Heart left ventricle (tissue), 16 donors: ENCODE results near the gene PKIB. TPM values are rescaled to one million over a fixed set of nuclear protein-coding genes. Genes with fewer than 3 reads are reported as not detected.

ENCODE experiments used
- ATAC-seq, 4 donors: fragments of 200-7000 bp; cut with Tn5 transposase; one replicate each; pipeline ENCODE4 v1.9.1; 2020 to 2022; ENCODE audit warnings: moderate library complexity in 4 of 4, mild to moderate bottlenecking in 3 of 4, moderate number of reproducible peaks in 1 of 4
- DNase-seq, 5 donors: peaks; one replicate each; pipeline ENCODE4 v3.0.0-alpha.2; 2020
- H3K27ac ChIP-seq, 12 donors: fragments of 200-600 bp; sonication (generic) in 4 of 12; one replicate each; pipeline versions ENCODE4 v1.5.0 to v1.8.0; 2016 to 2022; ENCODE audit warnings: mild to moderate bottlenecking in 2 of 12
- H3K27me3 ChIP-seq, 9 donors: fragments of 200-600 bp; sonication (generic) in 2 of 9; one replicate each; pipeline versions ENCODE4 v1.5.1 to v1.8.0; 2016 to 2022; ENCODE audit warnings: mild to moderate bottlenecking in 3 of 9
- H3K36me3 ChIP-seq, 9 donors: fragments of 200-600 bp; sonication (generic) in 2 of 9; one replicate each; pipeline versions ENCODE4 v1.5.0 to v1.8.0; 2018 to 2022; ENCODE audit warnings: mild to moderate bottlenecking in 2 of 9
- H3K4me1 ChIP-seq, 12 donors: fragments of 200-600 bp; sonication (generic) in 4 of 12; one replicate each; pipeline versions ENCODE4 v1.5.0 to v1.8.0; 2016 to 2022; ENCODE audit warnings: mild to moderate bottlenecking in 3 of 12
- H3K4me3 ChIP-seq, 12 donors: fragments of 200-600 bp; sonication (generic) in 4 of 12; one replicate each; pipeline versions ENCODE4 v1.5.0 to v1.8.0; 2017 to 2022; ENCODE audit warnings: mild to moderate bottlenecking in 9 of 12, moderate library complexity in 4 of 12
- H3K9me3 ChIP-seq, 12 donors: fragments of 200-600 bp; sonication (generic) in 4 of 12; one replicate each; pipeline versions ENCODE4 v1.5.0 to v1.8.0; 2016 to 2022; ENCODE audit warnings: mild to moderate bottlenecking in 1 of 12
- CTCF ChIP-seq, 12 donors: fragments of 200-600 bp; sonication (generic) in 4 of 12; IDR thresholded peaks; one replicate each; pipeline versions ENCODE4 v1.5.0 to v1.8.0; 2018 to 2022; ENCODE audit warnings: antibody characterized with exemption in 12 of 12, mild to moderate bottlenecking in 5 of 12
- POLR2A ChIP-seq, 2 donors: fragments of 450-650 bp; IDR thresholded peaks; one replicate each; pipeline ENCODE4 v1.6.1; 2017; ENCODE audit warnings: antibody characterized with exemption in 2 of 2, mild to moderate bottlenecking in 2 of 2, moderate library complexity in 2 of 2
- WGBS, 4 donors: extraction: QIAGEN DNeasy Blood & Tissue Kit in 2 of 4; methylation state at CpG; one replicate each; pipeline versions ENCODE4 v1.1.5 to v1.1.7; 2013 to 2018; 5-methylcytosine and 5-hydroxymethylcytosine counted together
- intact Hi-C, 10 donors: fragments of 100-400 bp; cut with DNase I; formaldehyde crosslinking; loops; one replicate each; pipeline versions ENCODE4 v1.11.1 to v1.14.2; 2022
- polyA plus RNA-seq, 2 donors: library from polyadenylated mRNA; stranded (reverse); fragments of 200-250 nt; gene quantifications; one replicate each; pipeline ENCODE4 v1.2.3, GENCODE V29; 2013
- total RNA-seq, 9 donors: library from RNA; depleted of rRNA in 2 of 9; stranded (reverse); fragments of >200 nt in 2 of 9; fragmentation: NEBNext Ultra II Directional in 3 of 9; extraction: Animal tissue kit (Norgen Biotek cat#: 25700) in 3 of 9; gene quantifications; one replicate each; pipeline versions ENCODE4 v1.1.0 to v1.2.4, GENCODE V29; 2016 to 2023
- donor health status: ischemic (EF 13 %, LVEDD 7.1; RV severe dilation, severe dysfunction).
- donor health status: healthy with polysubstance abuse.
- donor health status: DM: no; HTN: yes; CAD: no.
- donor health status: DM: no; HTN: no; CAD: no.
- donor health status: ischemic (EF 25% LVEDD 6.9; RV normal size, moderate dysfunction).
- donor health status: ischemic (EF 25% LVEDD 5.7; RV mildly dilated, moderate dysfunction).
- donor health status: healthy.
- donor health status: DM: yes; HTN: yes; CAD: no.
- donor health status: ischemic (EF 35%, LVEDD 5.7; RV mildly dilated, moderate dysfunction).
- donor health status: nonischemic (EF 11% LVEDD 7.7; RV severe dilation, severe dysfunction).
- donor health status: DM: yes; HTN: yes; CAD: no.
- donor health status: PGD.
- donor health status: ischemic (EF 29% LVEDD 5.4; RV normal size, mild dysfunction).
- donor health status: nonischemic (EF 23%, LVEDD 6.1; RV moderate dilation, normal function).

The PKIB gene
- total and polyA plus RNA-seq, 11 donors, result 0.27 to 0.96 (median 0.50) TPM; not detected in 4

- WGBS, 4 donors, result 56 to 64% (median 59%) methylated on average over 3 of the region's 3 CpGs
- TF ChIP-seq CTCF (IDR thresholded peaks at IDR 0.05) (no peak), POLR2A (IDR thresholded peaks at IDR 0.05) (no peak)
Observed at GRCh38 chr6:122678841-122679240, 68.6 kb downstream of the PKIB start.

GRCh38 chr6:122681705-122682104, 71.5 kb downstream of the PKIB start:
- DNase-seq, result no peak
- Histone ChIP-seq H3K4me3 (no peak overlapping the region), H3K9me3 (no peaks in the 10 kb centered on the region), H3K27ac (no peak overlapping the region), H3K4me1 (no peaks in the 10 kb centered on the region), H3K27me3 (no peaks in the 10 kb centered on the region), H3K36me3 (no peaks in the 10 kb centered on the region)
- WGBS, 4 donors, result 71 to 79% (median 74%) methylated on average over 3 of the region's 3 CpGs
- intact Hi-C loops, result no loop called here
- no peak for ATAC-seq
- TF ChIP-seq POLR2A (IDR thresholded peaks at IDR 0.05), result no peak
- no peak for TF ChIP-seq CTCF (IDR thresholded peaks at IDR 0.05)

More at GRCh38 chr6:122678841-122679240, 68.6 kb downstream of the PKIB start:
- ATAC-seq, result no peak
- no peak overlapping the region for H3K27ac ChIP-seq
- no peak overlapping the region for H3K4me3 ChIP-seq
- intact Hi-C loops, result no loop called here
- no peaks in the 10 kb centered on the region for H3K36me3 ChIP-seq
- no peak for DNase-seq
- no peaks in the 10 kb centered on the region for H3K9me3 ChIP-seq
- H3K27me3 ChIP-seq, result no peaks in the 10 kb centered on the region
- no peaks in the 10 kb centered on the region for H3K4me1 ChIP-seq

GRCh38 chr6:122683989-122684651, 73.9 kb downstream of the PKIB start:
- H3K27ac ChIP-seq, result no peak overlapping the region
- H3K9me3 ChIP-seq, result no peaks in the 10 kb centered on the region
- ATAC-seq (no peak), DNase-seq (no peak)
- no peak for TF ChIP-seq POLR2A (IDR thresholded peaks at IDR 0.05)
- no peak for TF ChIP-seq CTCF (IDR thresholded peaks at IDR 0.05)
- no peaks in the 10 kb centered on the region for H3K4me1 ChIP-seq
- H3K27me3 ChIP-seq, result no peaks in the 10 kb centered on the region
- no peak overlapping the region for H3K4me3 ChIP-seq
- WGBS, 4 donors, result 41 to 47% (median 43%) methylated on average over 1 of the region's 1 CpG
- intact Hi-C loops, result no loop called here
- no peaks in the 10 kb centered on the region for H3K36me3 ChIP-seq

DNA sequence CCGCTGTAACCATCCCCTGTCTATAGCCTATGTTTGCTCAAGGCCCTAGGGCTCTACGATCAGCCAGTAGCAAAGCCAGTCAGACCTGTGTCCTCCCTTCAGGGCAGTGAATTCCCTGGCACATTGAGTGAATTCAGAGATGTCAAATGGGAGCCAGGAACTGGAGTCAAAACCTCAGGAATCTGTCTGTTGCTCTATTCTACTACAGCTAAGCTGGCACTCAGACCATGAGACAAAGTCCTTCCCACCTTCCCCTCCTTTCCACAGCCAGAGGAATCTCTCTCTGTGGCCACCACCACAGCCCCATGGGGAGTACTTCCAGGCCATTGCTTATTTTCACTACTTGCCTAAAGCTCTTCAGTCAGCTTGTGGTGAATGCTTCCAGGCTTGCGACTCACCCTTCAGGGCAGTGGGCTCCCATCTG, 82.0 kb downstream of the PKIB start:
- TF ChIP-seq POLR2A (IDR thresholded peaks at IDR 0.05) (no peak), CTCF (IDR thresholded peaks at IDR 0.05) (no peak)
- Histone ChIP-seq H3K4me1 (no peaks in the 10 kb centered on the region), H3K27me3 (no peaks in the 10 kb centered on the region), H3K4me3 (no peak overlapping the region), H3K36me3 (no peaks in the 10 kb centered on the region), H3K9me3 (no peaks in the 10 kb centered on the region), H3K27ac (no peak overlapping the region)
- no peak for DNase-seq
- no peak for ATAC-seq
- 57 to 79% (median 72%) methylated on average over 2 to 3 of the region's 3 CpGs for WGBS, 4 donors
- intact Hi-C loops, result no loop called here
